Vagina (tissue), 2 donors: ENCODE measurements around the gene VDAC1. TPM values are rescaled to one million over a fixed set of nuclear protein-coding genes. Genes with fewer than 3 reads are reported as not detected.

Experiments
- DNase-seq, 2 donors: peaks; one replicate each; pipeline ENCODE4 v3.0.0-alpha.2; 2017; ENCODE audit errors: extremely low spot score in 2 of 2
- H3K27ac ChIP-seq: fragments of 200-600 bp; sonication (generic); one replicate; pipeline ENCODE4 v1.5.1; 2019
- H3K27me3 ChIP-seq: fragments of 200-600 bp; sonication (generic); one replicate; pipeline ENCODE4 v1.5.1; 2019
- H3K36me3 ChIP-seq, 2 donors: fragments of 200-600 bp; sonication (generic); one replicate each; pipeline ENCODE4 v1.5.1; 2017 to 2019
- H3K4me1 ChIP-seq: fragments of 200-600 bp; sonication (generic); one replicate; pipeline ENCODE4 v1.5.1; 2019
- H3K4me3 ChIP-seq, 2 donors: fragments of 200-600 bp; sonication (generic); 1 replicate in 1 of 2; 2 replicates in 1 of 2; pipeline ENCODE4 v1.5.1; 2016 to 2019
- H3K9me3 ChIP-seq: fragments of 200-600 bp; sonication (generic); one replicate; pipeline ENCODE4 v1.5.1; 2019
- POLR2A ChIP-seq, 2 donors: fragments of 450-650 bp; IDR thresholded peaks; one replicate each; pipeline ENCODE4 v1.6.1; 2017; ENCODE audit warnings: antibody characterized with exemption in 2 of 2, mild to moderate bottlenecking in 2 of 2, moderate library complexity in 2 of 2
- POLR2AphosphoS5 ChIP-seq, 2 donors: sonication (generic); formaldehyde crosslinking; IDR thresholded peaks; one replicate each; pipeline ENCODE4 v1.9.0; 2017; ENCODE audit warnings: antibody characterized with exemption in 2 of 2, mild to moderate bottlenecking in 2 of 2, low read depth in 1 of 2; ENCODE audit not compliant: insufficient read depth in 1 of 2
- intact Hi-C: fragments of 100-400 bp; cut with DNase I; formaldehyde crosslinking; loops from one replicate; pipeline ENCODE4 v1.15.1; 2023
- total RNA-seq: library from RNA; depleted of rRNA; stranded (reverse); fragments of >200 nt; gene quantifications from one replicate; pipeline ENCODE4 v1.2.3, GENCODE V29; 2016
- TF ChIP-seq, protein P1 (sequence below), 3 experiments: fragments of 450-650 bp in 2 of 3; fragments of 200-600 bp in 1 of 3; sonication (generic) in 1 of 3; IDR thresholded peaks; one replicate each; pipeline ENCODE4 v1.5.1; 2017 to 2019; ENCODE audit warnings: antibody characterized with exemption in 3 of 3, mild to moderate bottlenecking in 2 of 3, moderate library complexity in 2 of 3

Gene VDAC1
- total RNA-seq, 1 donor from 2014 or later, result 95.3 TPM

GRCh38 chr5:134026521-134027287 lies 21.9 kb upstream of the VDAC1 start:
- intact Hi-C loops, result no loop called here
- DNase-seq, result no peak

GRCh38 chr5:134025786-134026185 lies 21.0 kb upstream of the VDAC1 start:
- intact Hi-C loops, result no loop called here
- H3K4me1 ChIP-seq, result no peaks in the 10 kb centered on the region
- no peak overlapping the region for H3K4me3 ChIP-seq
- no peak overlapping the region for H3K27ac ChIP-seq
- DNase-seq, result no peak
- H3K9me3 ChIP-seq, result no peaks in the 10 kb centered on the region
- H3K36me3 ChIP-seq, result no peaks in the 10 kb centered on the region
- TF ChIP-seq POLR2AphosphoS5 (IDR thresholded peaks at IDR 0.05; ENCODE audit: insufficient read depth in 1 of 2, low read depth in 1 of 2), result no peak
- TF ChIP-seq POLR2A (IDR thresholded peaks at IDR 0.05), result no peak
- TF ChIP-seq, protein P1, sequence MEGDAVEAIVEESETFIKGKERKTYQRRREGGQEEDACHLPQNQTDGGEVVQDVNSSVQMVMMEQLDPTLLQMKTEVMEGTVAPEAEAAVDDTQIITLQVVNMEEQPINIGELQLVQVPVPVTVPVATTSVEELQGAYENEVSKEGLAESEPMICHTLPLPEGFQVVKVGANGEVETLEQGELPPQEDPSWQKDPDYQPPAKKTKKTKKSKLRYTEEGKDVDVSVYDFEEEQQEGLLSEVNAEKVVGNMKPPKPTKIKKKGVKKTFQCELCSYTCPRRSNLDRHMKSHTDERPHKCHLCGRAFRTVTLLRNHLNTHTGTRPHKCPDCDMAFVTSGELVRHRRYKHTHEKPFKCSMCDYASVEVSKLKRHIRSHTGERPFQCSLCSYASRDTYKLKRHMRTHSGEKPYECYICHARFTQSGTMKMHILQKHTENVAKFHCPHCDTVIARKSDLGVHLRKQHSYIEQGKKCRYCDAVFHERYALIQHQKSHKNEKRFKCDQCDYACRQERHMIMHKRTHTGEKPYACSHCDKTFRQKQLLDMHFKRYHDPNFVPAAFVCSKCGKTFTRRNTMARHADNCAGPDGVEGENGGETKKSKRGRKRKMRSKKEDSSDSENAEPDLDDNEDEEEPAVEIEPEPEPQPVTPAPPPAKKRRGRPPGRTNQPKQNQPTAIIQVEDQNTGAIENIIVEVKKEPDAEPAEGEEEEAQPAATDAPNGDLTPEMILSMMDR (IDR thresholded peaks at IDR 0.05), result no peak
- H3K27me3 ChIP-seq, result no peaks in the 10 kb centered on the region

More at GRCh38 chr5:134026521-134027287, 21.9 kb upstream of the VDAC1 start:
- H3K36me3 ChIP-seq, result no peaks in the 10 kb centered on the region
- no peak overlapping the region for H3K27ac ChIP-seq
- H3K4me3 ChIP-seq, result no peak overlapping the region
- no peaks in the 10 kb centered on the region for H3K9me3 ChIP-seq
- no peaks in the 10 kb centered on the region for H3K4me1 ChIP-seq
- H3K27me3 ChIP-seq, result no peaks in the 10 kb centered on the region
- no peak for TF ChIP-seq POLR2AphosphoS5 (IDR thresholded peaks at IDR 0.05; ENCODE audit: insufficient read depth in 1 of 2, low read depth in 1 of 2)
- no peak for TF ChIP-seq POLR2A (IDR thresholded peaks at IDR 0.05)
- TF ChIP-seq, protein P1 (IDR thresholded peaks at IDR 0.05), result no peak

- Histone ChIP-seq H3K4me1 (no peaks in the 10 kb centered on the region), H3K36me3 (no peaks in the 10 kb centered on the region), H3K4me3 (no peak overlapping the region), H3K27ac (no peak overlapping the region), H3K27me3 (no peaks in the 10 kb centered on the region), H3K9me3 (no peaks in the 10 kb centered on the region)
- no peak for DNase-seq
- intact Hi-C loops, result no loop called here
- TF ChIP-seq POLR2A (IDR thresholded peaks at IDR 0.05), result no peak
- TF ChIP-seq, protein P1 (IDR thresholded peaks at IDR 0.05), result no peak
- TF ChIP-seq POLR2AphosphoS5 (IDR thresholded peaks at IDR 0.05; ENCODE audit: insufficient read depth in 1 of 2, low read depth in 1 of 2), result no peak
These were observed 20.0 kb upstream of the VDAC1 start for GRCh38 chr5:134024811-134025210.

DNA sequence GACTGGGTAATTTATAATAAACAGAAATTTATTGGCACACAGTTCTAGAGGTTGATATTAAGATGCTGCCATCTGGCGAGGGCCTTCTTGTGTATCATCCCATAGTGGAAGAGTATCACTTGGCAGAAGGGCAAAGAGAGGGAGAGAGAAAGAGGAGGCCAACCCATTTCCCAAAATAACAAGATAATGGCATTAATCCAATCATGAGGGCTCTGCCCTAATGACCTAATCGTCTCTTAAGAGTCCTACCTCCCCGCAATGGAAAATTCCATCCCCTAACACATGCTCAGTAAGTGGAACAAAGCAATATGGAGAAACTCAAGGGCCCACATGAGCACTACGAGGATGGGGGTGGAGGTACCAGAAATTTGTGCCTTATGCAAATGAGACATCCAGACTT lies 17.6 kb upstream of the VDAC1 start:
- Histone ChIP-seq H3K4me1 (no peaks in the 10 kb centered on the region), H3K27ac (no peak overlapping the region), H3K27me3 (no peaks in the 10 kb centered on the region), H3K9me3 (no peaks in the 10 kb centered on the region), H3K4me3 (no peak overlapping the region), H3K36me3 (no peaks in the 10 kb centered on the region)
- intact Hi-C loops, result no loop called here
- TF ChIP-seq POLR2AphosphoS5 (IDR thresholded peaks at IDR 0.05; ENCODE audit: insufficient read depth in 1 of 2, low read depth in 1 of 2) (no peak), POLR2A (IDR thresholded peaks at IDR 0.05) (no peak)
- TF ChIP-seq, protein P1 (IDR thresholded peaks at IDR 0.05), result no peak
- DNase-seq, result no peak

- Histone ChIP-seq H3K4me1 (no peaks in the 10 kb centered on the region), H3K4me3 (no peak overlapping the region), H3K27ac (no peak overlapping the region), H3K9me3 (no peaks in the 10 kb centered on the region), H3K36me3 (no peaks in the 10 kb centered on the region), H3K27me3 (no peaks in the 10 kb centered on the region)
- no peak for DNase-seq
- TF ChIP-seq POLR2A (IDR thresholded peaks at IDR 0.05), result no peak
- no peak for TF ChIP-seq POLR2AphosphoS5 (IDR thresholded peaks at IDR 0.05; ENCODE audit: insufficient read depth in 1 of 2, low read depth in 1 of 2)
- TF ChIP-seq, protein P1 (IDR thresholded peaks at IDR 0.05), result no peak
- intact Hi-C loops, result no loop called here
These were observed 15.4 kb upstream of the VDAC1 start for GRCh38 chr5:134020188-134020587.
